Duodenal mucosa (tissue), 2 donors: ENCODE data around the gene IL26.

Experiments
- H3K27ac ChIP-seq: one replicate; pipeline ENCODE4 v1.7.0; 2013; ENCODE audit warnings: low read depth, low read length
- H3K27me3 ChIP-seq, 2 donors: one replicate each; pipeline ENCODE4 v1.7.0; 2013; ENCODE audit warnings: low read length in 2 of 2, control low read depth in 1 of 2; ENCODE audit not compliant: insufficient read depth in 2 of 2, control insufficient read depth in 1 of 2
- H3K36me3 ChIP-seq, 2 donors: one replicate each; pipeline ENCODE4 v1.7.0; 2013; ENCODE audit warnings: low read length in 2 of 2, control low read depth in 1 of 2; ENCODE audit not compliant: insufficient read depth in 2 of 2, control insufficient read depth in 1 of 2
- H3K4me1 ChIP-seq, 2 donors: one replicate each; pipeline ENCODE4 v1.7.0; 2013; ENCODE audit warnings: low read length in 2 of 2, control low read depth in 1 of 2; ENCODE audit not compliant: insufficient read depth in 2 of 2, control insufficient read depth in 1 of 2
- H3K4me3 ChIP-seq, 2 donors: one replicate each; pipeline ENCODE4 v1.7.0; 2013; ENCODE audit warnings: low read length in 2 of 2, low read depth in 1 of 2
- H3K9ac ChIP-seq, 2 donors: one replicate each; pipeline ENCODE4 v1.7.0; 2013; ENCODE audit warnings: low read length in 2 of 2, low read depth in 1 of 2
- H3K9me3 ChIP-seq, 2 donors: one replicate each; pipeline ENCODE4 v1.7.0; 2013; ENCODE audit warnings: low read length in 2 of 2, control low read depth in 1 of 2; ENCODE audit not compliant: control insufficient read depth in 1 of 2

The IL26 gene

DNA sequence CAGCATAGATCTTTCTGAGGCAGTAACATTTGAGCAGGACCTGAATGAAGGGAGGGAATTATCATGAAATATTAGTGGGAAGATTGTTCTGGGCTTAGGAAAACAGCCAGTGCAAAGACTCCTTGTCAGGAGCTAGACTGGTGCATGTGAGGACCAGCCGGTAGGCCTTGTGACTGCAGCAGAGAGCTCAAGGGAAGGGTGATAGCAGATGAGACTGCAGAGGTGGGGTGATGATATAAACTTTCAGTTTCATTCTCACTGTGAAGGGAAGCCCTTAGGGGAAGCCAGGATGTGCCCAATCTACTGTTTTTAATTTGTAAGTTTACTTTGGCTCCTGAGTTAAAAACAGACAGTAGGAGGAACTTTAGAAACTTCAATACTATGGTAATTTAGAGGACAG is 15.4 kb upstream of the IL26 start:
- H3K27me3 ChIP-seq, result no peaks in the 10 kb centered on the region
- H3K9me3 ChIP-seq, result no peaks in the 10 kb centered on the region
- no peaks in the 10 kb centered on the region for H3K36me3 ChIP-seq
- H3K9ac ChIP-seq, result no peak overlapping the region
- H3K4me1 ChIP-seq, result peaks cover 15 to 18% of the 10 kb centered on the region in 2 donors
- H3K27ac ChIP-seq, result peak overlapping the region; percentile 20
- no peak overlapping the region for H3K4me3 ChIP-seq

DNA sequence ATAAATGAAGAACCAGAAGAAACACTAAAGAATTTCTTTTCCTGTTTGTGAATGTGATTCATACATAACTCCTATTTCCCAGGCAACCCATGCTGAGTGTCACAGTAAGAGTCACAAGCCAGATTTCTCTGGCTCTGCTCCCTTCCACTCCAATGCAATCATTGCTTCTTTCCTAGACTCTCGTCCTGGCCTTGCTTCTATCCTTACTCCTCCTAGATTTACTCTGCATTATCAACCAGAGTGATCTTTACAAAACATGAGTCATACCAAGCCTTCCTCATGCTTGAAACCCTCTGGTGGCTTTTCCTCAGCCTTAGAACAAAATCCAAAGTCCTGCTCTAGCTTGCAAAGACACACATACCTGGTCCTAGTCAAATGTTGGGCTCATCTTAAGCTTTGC is 14.5 kb upstream of the IL26 start:
- no peaks in the 10 kb centered on the region for H3K9me3 ChIP-seq
- H3K36me3 ChIP-seq, result no peaks in the 10 kb centered on the region
- no peak overlapping the region for H3K27ac ChIP-seq
- H3K4me1 ChIP-seq, result peaks cover 15 to 18% of the 10 kb centered on the region in 2 donors
- no peak overlapping the region for H3K9ac ChIP-seq
- H3K4me3 ChIP-seq, result no peak overlapping the region
- H3K27me3 ChIP-seq, result no peaks in the 10 kb centered on the region

DNA sequence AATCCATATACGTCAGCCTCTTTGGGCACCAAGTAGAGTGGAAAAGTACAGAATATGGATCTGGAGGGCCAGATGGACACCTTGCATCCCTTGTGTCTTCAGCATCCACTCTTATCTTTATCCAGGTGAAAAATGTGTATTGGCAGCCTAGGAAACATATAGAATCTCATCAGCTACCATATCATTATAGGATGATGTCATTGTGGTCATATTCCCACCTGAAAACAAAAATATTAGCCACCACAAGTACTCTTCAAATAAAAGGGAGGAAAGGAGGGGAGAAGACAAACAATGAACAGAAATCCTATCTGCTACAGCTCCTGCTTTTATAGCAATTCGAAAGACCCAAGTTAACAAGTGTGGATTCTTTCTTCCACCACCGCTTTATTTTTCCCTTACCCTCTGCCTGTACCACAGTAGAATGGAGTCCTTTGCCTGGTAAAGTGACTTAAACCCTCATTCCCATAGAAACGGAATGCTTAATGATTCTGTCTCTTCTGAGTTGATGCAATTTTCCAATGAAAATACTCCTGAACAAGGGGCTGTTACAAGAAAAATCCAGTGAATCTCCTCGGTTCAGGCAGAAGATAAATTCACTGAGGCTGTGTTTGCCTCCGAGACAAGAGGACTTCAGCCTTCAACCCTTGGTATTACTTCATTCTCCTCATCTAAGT is 13.8 kb upstream of the IL26 start:
- no peak overlapping the region for H3K27ac ChIP-seq

DNA sequence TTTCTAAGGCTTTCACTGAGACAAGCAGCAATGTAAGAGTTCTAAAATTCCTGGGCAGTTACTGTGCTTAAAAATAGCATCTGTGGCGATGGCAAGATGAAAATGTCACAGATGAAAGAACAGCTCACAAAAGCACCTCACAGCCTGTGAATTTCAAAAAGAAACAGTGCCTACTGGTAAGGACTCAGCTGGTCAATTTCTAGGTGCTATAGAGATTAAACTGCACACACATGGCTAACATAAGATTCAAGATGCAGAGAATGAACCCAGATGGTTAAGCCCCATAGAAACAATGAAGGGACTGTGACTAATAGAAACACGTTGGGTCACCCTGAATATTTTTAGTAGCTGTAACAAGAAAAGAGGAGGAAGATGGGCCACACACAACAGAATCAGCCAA is 12.0 kb upstream of the IL26 start:
- no peaks in the 10 kb centered on the region for H3K27me3 ChIP-seq
- no peak overlapping the region for H3K9ac ChIP-seq
- H3K27ac ChIP-seq, result no peak overlapping the region
- H3K36me3 ChIP-seq, result no peaks in the 10 kb centered on the region
- H3K4me3 ChIP-seq, result no peak overlapping the region
- H3K9me3 ChIP-seq, result no peaks in the 10 kb centered on the region
- H3K4me1 ChIP-seq, result peaks cover 15 to 18% of the 10 kb centered on the region in 2 donors

More for the DNA sequence above, 13.8 kb upstream of the IL26 start:
- H3K4me3 ChIP-seq, result no peak overlapping the region
- no peaks in the 10 kb centered on the region for H3K36me3 ChIP-seq
- peaks cover 15 to 18% of the 10 kb centered on the region in 2 donors for H3K4me1 ChIP-seq
- H3K9me3 ChIP-seq, result no peaks in the 10 kb centered on the region
- no peak overlapping the region for H3K9ac ChIP-seq
- H3K27me3 ChIP-seq, result no peaks in the 10 kb centered on the region

DNA sequence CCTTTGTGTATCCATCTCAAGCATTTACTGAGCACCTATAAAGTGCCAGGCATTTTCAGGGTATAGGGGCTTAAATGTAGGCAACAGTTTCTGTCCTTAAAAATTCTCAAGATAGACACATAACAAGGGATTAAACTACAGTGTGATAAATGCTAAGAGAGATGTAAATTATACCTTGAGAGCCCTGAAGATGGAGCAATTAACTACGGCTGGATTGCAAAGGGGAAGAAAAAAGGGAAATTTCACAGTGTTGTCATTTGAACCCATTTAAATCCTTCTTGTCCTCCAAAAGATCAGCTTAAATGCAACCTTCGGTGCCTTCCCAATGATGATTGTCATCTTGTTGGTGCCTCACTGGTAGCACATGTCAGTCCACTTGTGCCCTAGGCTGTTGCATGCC is 11.5 kb upstream of the IL26 start:
- Histone ChIP-seq H3K36me3 (no peaks in the 10 kb centered on the region), H3K4me3 (peak overlapping the region; percentile 65 to 80), H3K9me3 (no peaks in the 10 kb centered on the region), H3K9ac (peak overlapping the region; percentile 41 to 65), H3K27ac (no peak overlapping the region), H3K4me1 (peaks cover 15 to 18% of the 10 kb centered on the region in 2 donors), H3K27me3 (no peaks in the 10 kb centered on the region)

DNA sequence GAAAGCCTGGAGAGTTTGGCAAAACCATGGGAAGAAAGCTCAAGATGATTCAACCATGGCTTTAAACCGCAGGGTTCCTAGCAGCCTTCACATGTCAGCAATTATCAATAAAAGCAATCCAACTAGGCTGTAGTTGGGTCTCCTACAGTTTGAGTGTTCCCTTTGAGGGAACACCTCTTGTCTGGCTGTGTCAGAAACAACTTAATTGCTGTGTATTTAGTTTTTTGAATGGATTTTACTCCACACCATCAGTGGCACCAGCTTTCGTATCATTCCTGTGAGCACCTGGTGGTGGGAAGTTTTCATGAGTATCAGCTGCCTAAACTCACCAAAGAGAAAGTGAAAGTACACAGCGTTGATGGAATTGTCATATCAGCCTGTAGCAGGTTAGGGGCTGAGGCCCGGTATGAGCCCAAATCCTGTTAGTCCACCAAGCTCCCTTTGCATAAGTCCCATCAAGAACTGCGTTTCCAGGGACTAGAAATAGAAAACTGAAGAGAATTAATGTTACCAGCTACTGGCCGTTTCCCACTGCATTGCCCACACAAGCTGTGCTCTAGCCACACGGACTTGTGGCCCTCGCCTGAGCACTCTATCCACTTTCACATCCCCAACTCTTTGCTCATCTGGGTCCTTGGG is 10.9 kb upstream of the IL26 start:
- Histone ChIP-seq H3K36me3 (no peaks in the 10 kb centered on the region), H3K4me3 (peak overlapping the region; percentile 65 to 80), H3K4me1 (peaks cover 15 to 18% of the 10 kb centered on the region in 2 donors), H3K9ac (peak overlapping the region; percentile 41 to 65), H3K9me3 (no peaks in the 10 kb centered on the region), H3K27me3 (no peaks in the 10 kb centered on the region), H3K27ac (no peak overlapping the region)

DNA sequence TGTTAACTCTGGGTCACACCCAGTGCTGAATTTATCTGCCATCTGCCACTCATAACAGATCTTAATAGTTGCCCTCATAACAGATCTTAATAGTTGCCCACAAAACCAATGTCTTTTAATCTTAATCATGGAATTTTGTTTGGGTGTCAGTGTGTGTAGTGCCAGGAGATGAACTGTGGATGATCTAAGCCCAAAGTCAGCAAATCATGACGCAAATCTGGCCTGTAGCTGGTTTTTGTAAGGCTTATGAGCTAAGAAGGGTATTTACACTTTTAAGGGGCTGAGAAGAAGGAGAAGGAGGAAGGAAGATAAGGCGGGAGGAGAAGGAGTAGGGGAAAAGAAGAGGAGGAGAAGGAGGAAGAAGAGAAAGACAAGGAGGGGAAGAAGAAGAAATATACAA is 10.0 kb upstream of the IL26 start:
- Histone ChIP-seq H3K4me3 (no peak overlapping the region), H3K27me3 (no peaks in the 10 kb centered on the region), H3K27ac (no peak overlapping the region)

DNA sequence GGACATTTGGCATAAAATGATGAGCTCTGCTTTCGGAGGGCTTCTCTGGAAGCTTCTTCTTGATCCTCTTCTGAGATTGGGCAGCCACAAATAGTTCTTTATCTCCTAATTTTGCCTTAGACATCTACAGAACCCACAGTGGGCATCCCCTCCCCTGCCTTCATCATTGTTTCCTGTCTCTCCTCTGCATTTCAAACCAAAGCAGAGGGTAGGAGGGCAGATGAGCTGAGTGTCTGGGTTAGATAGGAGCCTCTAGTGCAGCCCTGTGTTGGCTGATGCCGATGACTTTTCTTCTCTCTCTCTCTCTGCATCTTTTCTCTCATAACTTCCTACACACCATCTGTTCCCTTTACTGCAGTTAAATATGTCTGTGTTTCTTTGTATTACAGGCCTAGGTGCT is 8.5 kb upstream of the IL26 start:
- H3K4me1 ChIP-seq, result peaks cover 4 to 11% of the 10 kb centered on the region in 2 donors
- H3K9me3 ChIP-seq, result no peaks in the 10 kb centered on the region
- H3K9ac ChIP-seq, result no peak overlapping the region
- H3K27ac ChIP-seq, result no peak overlapping the region
- no peak overlapping the region for H3K4me3 ChIP-seq
- no peaks in the 10 kb centered on the region for H3K27me3 ChIP-seq
- H3K36me3 ChIP-seq, result no peaks in the 10 kb centered on the region

More for the DNA sequence above, 10.0 kb upstream of the IL26 start:
- Histone ChIP-seq H3K4me1 (peaks cover 12 to 14% of the 10 kb centered on the region in 2 donors), H3K36me3 (no peaks in the 10 kb centered on the region), H3K9me3 (no peaks in the 10 kb centered on the region), H3K9ac (no peak overlapping the region)

DNA sequence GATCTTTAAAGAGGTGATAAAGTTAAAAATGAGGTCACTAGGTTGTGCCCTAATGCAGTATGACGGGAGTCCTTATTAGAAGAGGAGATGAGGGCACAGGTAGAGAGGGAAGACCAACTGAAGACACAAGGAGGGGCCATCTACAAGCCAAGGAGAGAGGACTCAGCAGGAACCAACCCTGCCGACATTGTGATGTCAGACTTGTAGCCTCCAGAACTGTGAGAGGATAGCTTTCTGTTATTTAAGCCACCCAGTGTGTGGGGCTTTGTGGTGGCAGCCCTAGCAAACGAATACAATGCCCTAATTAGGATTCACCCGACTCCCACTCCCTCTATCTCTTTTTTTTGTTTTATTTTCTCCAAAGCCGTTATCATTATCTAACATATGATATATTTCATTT is 7.9 kb upstream of the IL26 start:
- Histone ChIP-seq H3K36me3 (no peaks in the 10 kb centered on the region), H3K27ac (no peak overlapping the region), H3K4me1 (peaks cover 4 to 11% of the 10 kb centered on the region in 2 donors), H3K4me3 (no peak overlapping the region), H3K27me3 (no peaks in the 10 kb centered on the region), H3K9me3 (no peaks in the 10 kb centered on the region), H3K9ac (no peak overlapping the region)

DNA sequence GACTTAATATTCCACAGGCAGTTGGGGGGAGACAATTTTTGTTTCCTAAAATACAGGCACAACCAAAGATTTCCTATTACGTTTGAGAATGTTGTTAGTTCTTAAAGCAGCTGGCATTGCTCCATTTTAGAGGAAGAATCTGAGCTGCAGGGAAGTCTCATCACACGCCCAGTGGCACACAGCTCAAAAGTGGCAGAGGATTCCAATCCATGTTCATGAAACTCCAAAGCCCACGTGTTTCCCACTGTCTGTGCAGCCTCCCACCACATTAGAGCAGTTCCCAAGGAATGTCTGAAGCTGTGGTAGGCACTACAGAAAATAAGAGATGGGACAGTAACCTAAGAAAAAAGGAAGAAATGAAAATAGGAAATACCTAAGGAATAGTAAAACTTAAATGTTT is 6.1 kb upstream of the IL26 start:
- Histone ChIP-seq H3K27ac (no peak overlapping the region), H3K4me3 (no peak overlapping the region), H3K27me3 (no peaks in the 10 kb centered on the region), H3K9me3 (no peaks in the 10 kb centered on the region), H3K36me3 (no peaks in the 10 kb centered on the region), H3K4me1 (peaks cover 4 to 6% of the 10 kb centered on the region in 2 donors), H3K9ac (no peak overlapping the region)
